IMR-90 (cell line): ENCODE data around the gene COL1A1. TPM values are rescaled to one million over a fixed set of nuclear protein-coding genes. Genes with fewer than 3 reads are reported as not detected.

ENCODE experiments used
- ATAC-seq: fragments of 200-7000 bp; cut with Tn5 transposase; 2 replicates; pipeline ENCODE4 v1.9.1; 2020; ENCODE audit warnings: low read depth, mild to moderate bottlenecking, moderate library complexity
- BruUV-seq: library from RNA; stranded (reverse); fragments of 400-500 nt; replicated peaks from 2 replicates; lab custom pipeline; 2021; lab: Mats Ljungman, UMichigan
- CTCF ChIA-PET: fragments of 300-600 bp; formaldehyde crosslinking; extraction: SDS; loops from one replicate; lab custom pipeline; 2021; ENCODE audit warnings: antibody characterized with exemption; lab: Yijun Ruan, JAX
- POLR2A ChIA-PET: fragments of 300-600 bp; sonication (Branson Sonifier 250); formaldehyde crosslinking; loops from one replicate; lab custom pipeline; 2022; ENCODE audit warnings: antibody characterized with exemption; ENCODE audit not compliant: unreplicated experiment; lab: Charles Lee
- DNase-seq: peaks from one replicate; pipeline ENCODE4 v3.0.0; 2013
- H2AFZ ChIP-seq: replicated peaks from 2 replicates; pipeline ENCODE3; 2013; ENCODE audit warnings: low read length, mild to moderate bottlenecking; ENCODE audit not compliant: poor library complexity
- H2AK5ac ChIP-seq: 2 replicates; pipeline ENCODE4 v1.6.1; 2013; ENCODE audit warnings: low read depth, low read length, inconsistent platforms
- H2AK9ac ChIP-seq: replicated peaks from 2 replicates; pipeline ENCODE3; 2013; ENCODE audit warnings: mild to moderate bottlenecking, low read depth, low read length, moderate library complexity; ENCODE audit not compliant: poor library complexity
- H2BK120ac ChIP-seq: 2 replicates; pipeline ENCODE4 v1.6.1; 2013; ENCODE audit warnings: low read depth, low read length, inconsistent platforms
- H2BK15ac ChIP-seq: 3 replicates; pipeline ENCODE4 v1.6.1; 2013; ENCODE audit warnings: low read depth, low read length, inconsistent platforms
- H2BK20ac ChIP-seq: 2 replicates; pipeline ENCODE4 v1.6.1; 2013; ENCODE audit warnings: low read depth, mild to moderate bottlenecking, inconsistent platforms, low read length, moderate library complexity
- H2BK5ac ChIP-seq: 2 replicates; pipeline ENCODE4 v1.6.1; 2013; ENCODE audit warnings: mild to moderate bottlenecking, low read depth, low read length, inconsistent platforms; ENCODE audit not compliant: poor library complexity, severe bottlenecking
- H3K14ac ChIP-seq: replicated peaks from 2 replicates; pipeline ENCODE4 v1.6.1; 2013; ENCODE audit warnings: low read depth, low read length, inconsistent platforms
- H3K18ac ChIP-seq: 2 replicates; pipeline ENCODE4 v1.6.1; 2013; ENCODE audit warnings: low read depth, low read length, control low read depth
- H3K23ac ChIP-seq: 2 replicates; pipeline ENCODE4 v1.6.1; 2013; ENCODE audit warnings: low read depth, low read length, inconsistent platforms
- H3K27ac ChIP-seq: 2 replicates; pipeline ENCODE4 v1.5.1; 2013; ENCODE audit warnings: mild to moderate bottlenecking, control low read depth, low read length; ENCODE audit not compliant: insufficient read depth
- H3K27me3 ChIP-seq: 2 replicates; pipeline ENCODE4 v1.6.1; 2013; ENCODE audit warnings: low read length; ENCODE audit not compliant: control insufficient read depth, insufficient read depth
- H3K36me3 ChIP-seq: 2 replicates; pipeline ENCODE4 v1.6.1; 2013; ENCODE audit warnings: low read length, mixed read lengths; ENCODE audit not compliant: control insufficient read depth, insufficient read depth
- H3K4ac ChIP-seq: 2 replicates; pipeline ENCODE4 v1.6.1; 2013; ENCODE audit warnings: low read depth, low read length, inconsistent platforms
- H3K4me1 ChIP-seq: 2 replicates; pipeline ENCODE4 v1.6.1; 2013; ENCODE audit warnings: low read length, mixed read lengths; ENCODE audit not compliant: control insufficient read depth, insufficient read depth
- H3K4me2 ChIP-seq: 2 replicates; pipeline ENCODE4 v1.6.1; 2013; ENCODE audit warnings: low read depth, mild to moderate bottlenecking, control low read depth, low read length, moderate library complexity
- H3K4me3 ChIP-seq: 2 replicates; pipeline ENCODE4 v1.5.1; 2013; ENCODE audit warnings: low read depth, mild to moderate bottlenecking, control low read depth, low read length, moderate library complexity; ENCODE audit not compliant: insufficient read depth
- H3K56ac ChIP-seq: 2 replicates; pipeline ENCODE4 v1.6.1; 2013; ENCODE audit warnings: low read length, inconsistent platforms; ENCODE audit not compliant: insufficient read depth; ENCODE audit errors: extremely low read depth
- H3K79me1 ChIP-seq, 2 experiments: 2 replicates each; pipeline ENCODE4 v1.6.1; 2013; ENCODE audit warnings: low read length in 2 of 2, inconsistent platforms in 1 of 2, low read depth in 1 of 2
- H3K9ac ChIP-seq: 2 replicates; pipeline ENCODE4 v1.6.1; 2013; ENCODE audit warnings: low read depth, low read length, control low read depth
- H3K9me1 ChIP-seq: 2 replicates; pipeline ENCODE4 v1.6.1; 2013; ENCODE audit warnings: low read length, inconsistent platforms; ENCODE audit not compliant: insufficient read depth
- H3K9me3 ChIP-seq: 2 replicates; pipeline ENCODE4 v1.6.1; 2013; ENCODE audit warnings: low read length; ENCODE audit not compliant: control insufficient read depth, insufficient read depth
- H4K20me1 ChIP-seq: 2 replicates; pipeline ENCODE4 v1.6.1; 2013; ENCODE audit warnings: low read length, inconsistent platforms; ENCODE audit not compliant: insufficient read depth
- H4K5ac ChIP-seq: 2 replicates; pipeline ENCODE4 v1.6.1; 2013; ENCODE audit warnings: mild to moderate bottlenecking, low read depth, low read length, control low read depth
- H4K8ac ChIP-seq, 2 experiments: 2 replicates each; pipeline ENCODE4 v1.6.1; 2013; ENCODE audit warnings: low read depth in 2 of 2, low read length in 2 of 2, control low read depth in 1 of 2, inconsistent platforms in 1 of 2
- H4K91ac ChIP-seq: 2 replicates; pipeline ENCODE4 v1.6.1; 2013; ENCODE audit warnings: low read depth, low read length, inconsistent platforms; ENCODE audit not compliant: insufficient read depth
- BHLHE40 ChIP-seq: fragments of 150-350 bp; IDR thresholded peaks from 2 replicates; pipeline ENCODE4 v1.6.1; 2016; ENCODE audit warnings: mild to moderate bottlenecking, low read depth, low read length
- CEBPB ChIP-seq: IDR thresholded peaks from 2 replicates; pipeline ENCODE4 v1.6.1; 2012; ENCODE audit warnings: low read depth, low read length, improper control_type of control experiment
- CHD1 ChIP-seq: IDR thresholded peaks from 2 replicates; pipeline ENCODE4 v1.6.1; 2012; ENCODE audit warnings: low read depth, low read length, improper control_type of control experiment
- CTCF ChIP-seq: conservative IDR thresholded peaks from 2 replicates; pipeline ENCODE4 v1.5.1; 2012; ENCODE audit warnings: mild to moderate bottlenecking, low read depth, low read length, improper control_type of control experiment
- ELK1 ChIP-seq: fragments of 150-350 bp; IDR thresholded peaks from 2 replicates; pipeline ENCODE4 v1.6.1; 2016; ENCODE audit warnings: low read depth, mild to moderate bottlenecking, low read length, moderate library complexity, borderline replicate concordance
- FOS ChIP-seq: fragments of 150-350 bp; IDR thresholded peaks from 2 replicates; pipeline ENCODE4 v1.6.1; 2016; ENCODE audit warnings: low read depth, low read length
- MAFK ChIP-seq: IDR thresholded peaks from 2 replicates; pipeline ENCODE4 v1.6.1; 2012; ENCODE audit warnings: low read depth, low read length, improper control_type of control experiment
- MAZ ChIP-seq: IDR thresholded peaks from 2 replicates; pipeline ENCODE4 v1.6.1; 2012; ENCODE audit warnings: low read depth, mild to moderate bottlenecking, low read length, improper control_type of control experiment, moderate library complexity, borderline replicate concordance
- MXI1 ChIP-seq: IDR thresholded peaks from 2 replicates; pipeline ENCODE4 v1.6.1; 2012; ENCODE audit warnings: low read depth, mild to moderate bottlenecking, low read length, moderate library complexity, borderline replicate concordance
- POLR2A ChIP-seq: IDR thresholded peaks from 2 replicates; pipeline ENCODE4 v1.6.1; 2012; ENCODE audit warnings: mild to moderate bottlenecking, low read depth, low read length
- RAD21 ChIP-seq: IDR thresholded peaks from 2 replicates; pipeline ENCODE4 v1.6.1; 2012; ENCODE audit warnings: low read length, improper control_type of control experiment
- RCOR1 ChIP-seq: IDR thresholded peaks from 2 replicates; pipeline ENCODE4 v1.6.1; 2012; ENCODE audit warnings: mild to moderate bottlenecking, low read length, improper control_type of control experiment; ENCODE audit not compliant: insufficient replicate concordance
- RFX5 ChIP-seq: IDR thresholded peaks from 2 replicates; pipeline ENCODE4 v1.8.0; 2012; ENCODE audit warnings: low read depth, mild to moderate bottlenecking, low read length, moderate library complexity
- SMC3 ChIP-seq: fragments of 150-350 bp; IDR thresholded peaks from 2 replicates; pipeline ENCODE4 v1.6.1; 2016; ENCODE audit warnings: low read depth, mild to moderate bottlenecking, antibody characterized with exemption, low read length, moderate library complexity
- USF2 ChIP-seq: fragments of 150-350 bp; IDR thresholded peaks from 2 replicates; pipeline ENCODE4 v1.6.1; 2017; ENCODE audit warnings: mild to moderate bottlenecking, antibody characterized with exemption, low read length, low read depth
- WGBS, 2 experiments: methylation state at CpG; one replicate each; pipeline versions ENCODE4 v1.1.5 to v1.1.7; 2013; ENCODE audit warnings: missing lambda C conversion rate in 2 of 2; ENCODE audit not compliant: insufficient read length in 1 of 2; ENCODE audit errors: extremely low coverage in 2 of 2; 5-methylcytosine and 5-hydroxymethylcytosine counted together
- dilution Hi-C: fragments of 300-500 bp; cut with HindIII; formaldehyde crosslinking; loops from one replicate; pipeline ENCODE4 v1.14.3; 2018; ENCODE audit warnings: low sequenced_read_pairs; ENCODE audit not compliant: unreplicated experiment
- in situ Hi-C: fragments of 300-500 bp; cut with MboI; formaldehyde crosslinking; loops from 3 replicates; pipeline ENCODE4 v1.14.3; 2019; ENCODE audit warnings: low sequenced_read_pairs, inconsistent platforms, mixed read lengths
- intact Hi-C: fragments of 100-400 bp; cut with micrococcal nuclease; formaldehyde crosslinking; loops from 2 replicates; pipeline ENCODE4 v1.10.0; 2022
- polyA plus RNA-seq, 3 experiments: library from polyadenylated mRNA; depleted of rRNA; stranded (reverse); fragments of >200 nt; gene quantifications; 2 replicates each; pipeline ENCODE4 v1.2.3, GENCODE V29; 2012; ENCODE audit warnings: low replicate concordance in 1 of 3
- total RNA-seq: library from RNA; depleted of rRNA; stranded (reverse); fragments of >200 nt; gene quantifications from 2 replicates; pipeline ENCODE4 v1.2.3, GENCODE V29; 2012

The COL1A1 gene
- total and polyA plus RNA-seq, 2 of the 4 experiments (the other 2 are of a cell fraction): 2,180 to 4,350 TPM

GRCh38 chr17:50162466-50163254 is 38.8 kb downstream of the COL1A1 start:
- no peak overlapping the region; the same call in 1 of the 2 replicates for H3K4ac ChIP-seq
- H2BK5ac ChIP-seq: no peak overlapping the region
- H3K27me3 ChIP-seq: no peaks in the 10 kb centered on the region
- H2AFZ ChIP-seq: no peak overlapping the region
- H3K9ac ChIP-seq: no peak overlapping the region
- H3K36me3 ChIP-seq: no peaks in the 10 kb centered on the region
- H2BK120ac ChIP-seq: no peak overlapping the region
- H3K18ac ChIP-seq: no peak overlapping the region
- H3K9me3 ChIP-seq: no peaks in the 10 kb centered on the region
- no peak overlapping the region for H3K4me2 ChIP-seq
- ATAC-seq (no peak), DNase-seq (no peak)
- WGBS, 2 experiments: 92% methylated on average over 2 of the region's 8 CpGs; no CpG with 5 or more reads in 1 of the 2 experiments
- no peak overlapping the region for H2AK9ac ChIP-seq
- H2BK20ac ChIP-seq: no peak overlapping the region
- H2AK5ac ChIP-seq: no peak overlapping the region
- H3K79me1 ChIP-seq: peaks cover 0 to 5% of the 10 kb centered on the region in 2 experiments; a peak in 1 of 4 replicates
- H3K56ac ChIP-seq: no peak overlapping the region
- H4K8ac ChIP-seq: no peak overlapping the region
- H4K91ac ChIP-seq: no peak overlapping the region
- ChIA-PET POLR2A (no interaction called here), CTCF (interaction anchor here (0.7 to 2.2 kb wide), 8 partner anchors 9 to 132 kb away, joined by 3 to 12 read pairs (median 3); no protein-coding TSS in a partner anchor)
- no peak overlapping the region for H3K14ac ChIP-seq
- in situ Hi-C loops: no loop called here
- H4K5ac ChIP-seq: no peak overlapping the region
- no peaks in the 10 kb centered on the region for H3K9me1 ChIP-seq
- dilution Hi-C loops: no loop called here
- no peaks in the 10 kb centered on the region for H4K20me1 ChIP-seq
- no peak overlapping the region for H3K27ac ChIP-seq
- H3K4me3 ChIP-seq: no peak overlapping the region
- no TSS peak for BruUV-seq
- intact Hi-C loops: no loop called here
- no peak overlapping the region for H2BK15ac ChIP-seq
- peaks cover 5% of the 10 kb centered on the region; the same call in 1 of the 2 replicates for H3K4me1 ChIP-seq
- H3K23ac ChIP-seq: no peak overlapping the region
- TF ChIP-seq RFX5 (no peak), POLR2A (no peak), FOS (no peak), RCOR1 (no peak), CTCF (no peak), MXI1 (no peak), CEBPB (no peak), USF2 (no peak), SMC3 (no peak), RAD21 (no peak), ELK1 (no peak), CHD1 (no peak), BHLHE40 (no peak), MAFK (no peak), MAZ (no peak)
